Measurements from ENCODE around the gene ANKH. TPM values are rescaled to one million over a fixed set of nuclear protein-coding genes. Genes with fewer than 3 reads are reported as not detected.

Gene ANKH
- total and polyA plus RNA-seq, 2 of the 13 experiments (the other 11 are each of a cell fraction or from before 2014, with no cell fraction given): 25.0 to 36.0 TPM

DNA sequence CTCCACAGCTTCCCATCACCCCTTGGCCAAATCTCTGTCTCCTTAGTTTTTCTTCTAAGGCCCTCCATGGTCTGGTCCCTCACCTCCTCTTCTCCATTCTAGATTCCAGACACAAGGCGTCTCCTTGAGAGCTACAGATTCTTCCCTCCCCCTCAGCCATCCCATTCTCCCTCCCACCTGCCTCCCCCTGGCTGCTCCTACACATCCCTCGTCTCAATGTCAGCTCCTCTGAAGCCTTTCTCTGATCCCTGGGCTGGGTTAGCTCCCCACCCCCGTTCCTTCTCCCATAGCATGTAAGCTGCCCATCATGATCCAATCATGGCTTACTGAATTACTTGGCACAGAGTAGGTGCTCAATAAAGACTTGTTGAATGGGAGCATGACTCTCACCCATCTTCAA lies 69.0 kb downstream of the ANKH start:
- Histone ChIP-seq H2AFZ (ENCODE audit: low read length) (no peak overlapping the region), H3K4me3 (replicated peaks in 1 of 3; ENCODE audit: insufficient read depth in 1 of 3, low read depth in 2 of 3, low read length in 3 of 3) (no peak overlapping the region), H3K36me3 (replicated peaks in 1 of 2; ENCODE audit: control insufficient read depth in 1 of 2, insufficient read depth in 2 of 2, low read length in 2 of 2) (peaks cover 2 to 14% of the 10 kb centered on the region in 2 experiments; a peak in 4 of 5 replicates), H3K9ac (ENCODE audit: insufficient read depth, low read depth, low read length) (no peak overlapping the region), H3K79me2 (ENCODE audit: insufficient read depth, low read length) (no peaks in the 10 kb centered on the region), H3K9me3 (ENCODE audit: low read length) (no peaks in the 10 kb centered on the region), H3K4me1 (ENCODE audit: insufficient read depth, low read length) (no peaks in the 10 kb centered on the region), H3K27me3 (ENCODE audit: control insufficient read depth in 1 of 2, insufficient read depth in 2 of 2, low read length in 2 of 2) (no peaks in the 10 kb centered on the region), H4K20me1 (ENCODE audit: insufficient read depth, low read length) (no peaks in the 10 kb centered on the region), H3K4me2 (ENCODE audit: low read depth, low read length) (no peak overlapping the region), H3K27ac (ENCODE audit: extremely low read length, insufficient read depth, low read length) (no peak overlapping the region)
- ATAC-seq: no peak
- TF ChIP-seq ZMYM2 (CRISPR knock-in tag; IDR thresholded peaks at IDR 0.05) (no peak), NFAT5 (CRISPR knock-in tag; IDR thresholded peaks at IDR 0.05) (no peak), SRF (IDR thresholded peaks at IDR 0.05; ENCODE audit: low read depth, low read length) (no peak), ZNF572 (CRISPR knock-in tag; IDR thresholded peaks at IDR 0.05) (no peak), TCF7L2 (IDR thresholded peaks at IDR 0.05; ENCODE audit: low read depth, low read length) (no peak)
- no peak for DNase-seq (ENCODE audit: low spot score)
- in situ Hi-C loops (cut with HindIII; ENCODE audit: extremely low pct_ligation_motif_present, low pct_unique_long_range_greater_than_20kb) (no loop called here), intact Hi-C loops (cut with micrococcal nuclease; ENCODE audit: unreplicated experiment) (no loop called here)
- BruUV-seq (replicated peaks): no TSS peak
- 88% methylated on average over 3 of the region's 3 CpGs for WGBS (ENCODE audit: low lambda C conversion rate)
- ChIA-PET CTCF (ENCODE audit: low intra/inter-chr PET ratio, low total read pairs) (no interaction called here), POLR2A (no interaction called here)
- FAIRE-seq: no peak
